HEK293 (cell line): ENCODE results near the gene NPDC1.

Experiments used
- CTCF ChIA-PET: fragments of 350-600 bp; formaldehyde crosslinking; extraction: SDS; loops from one replicate; lab custom pipeline; 2021; ENCODE audit warnings: antibody characterized with exemption; lab: Yijun Ruan, JAX
- POLR2A ChIA-PET: fragments of 300-600 bp; formaldehyde crosslinking; extraction: SDS; loops from one replicate; lab custom pipeline; 2020; ENCODE audit warnings: antibody characterized with exemption, inconsistent platforms; lab: Yijun Ruan, JAX
- H3K27ac ChIP-seq: fragments of 200-500 bp; sonication (Bioruptor generic); 2 replicates; pipeline ENCODE4 v1.5.1; 2014; ENCODE audit warnings: low read depth, low read length, control low read depth, inconsistent platforms; ENCODE audit errors: extremely low read depth
- H3K36me3 ChIP-seq, 2 experiments: fragments of 200-500 bp in 1 of 2; sonication (Bioruptor generic) in 1 of 2; 1 replicate in 1 of 2; 2 replicates in 1 of 2; pipeline ENCODE4 v1.5.1; 2014 to 2017; ENCODE audit warnings: inconsistent platforms in 2 of 2, low read length in 2 of 2; ENCODE audit not compliant: control insufficient read depth in 2 of 2, insufficient read depth in 1 of 2
- H3K4me1 ChIP-seq: fragments of 200-500 bp; sonication (Bioruptor generic); 2 replicates; pipeline ENCODE4 v1.5.1; 2014; ENCODE audit warnings: mild to moderate bottlenecking, low read length, inconsistent platforms; ENCODE audit not compliant: control insufficient read depth, insufficient read depth
- H3K4me3 ChIP-seq: 2 replicates; pipeline ENCODE4 v1.5.1; 2011; ENCODE audit warnings: low read depth, mild to moderate bottlenecking, control low read depth, low read length, moderate library complexity
- H3K9me3 ChIP-seq: fragments of 200-500 bp; sonication (Bioruptor generic); 2 replicates; pipeline ENCODE4 v1.5.1; 2014; ENCODE audit warnings: low read depth, low read length, inconsistent platforms; ENCODE audit not compliant: control insufficient read depth, insufficient read depth
- BCL6B ChIP-seq: fragments of 450-650 bp; formaldehyde crosslinking; IDR thresholded peaks from 2 replicates; pipeline ENCODE4 v1.5.1; 2017; ENCODE audit warnings: missing biosample characterization, missing genetic modification characterization
- GLIS1 ChIP-seq: fragments of 450-650 bp; formaldehyde crosslinking; IDR thresholded peaks from 2 replicates; pipeline ENCODE4 v1.5.1; 2016; ENCODE audit warnings: missing biosample characterization, missing genetic modification characterization
- KLF1 ChIP-seq: fragments of 450-650 bp; formaldehyde crosslinking; IDR thresholded peaks from 2 replicates; pipeline ENCODE4 v1.5.1; 2016; ENCODE audit warnings: missing biosample characterization, missing genetic modification characterization
- PATZ1 ChIP-seq: fragments of 450-650 bp; formaldehyde crosslinking; IDR thresholded peaks from 2 replicates; pipeline ENCODE4 v1.5.1; 2016; ENCODE audit warnings: missing biosample characterization, missing genetic modification characterization
- ZBTB11 ChIP-seq: fragments of 450-650 bp; formaldehyde crosslinking; conservative IDR thresholded peaks from 2 replicates; pipeline ENCODE4 v1.5.1; 2016; ENCODE audit warnings: low read depth, missing biosample characterization, missing genetic modification characterization
- ZBTB20 ChIP-seq: fragments of 450-650 bp; formaldehyde crosslinking; IDR thresholded peaks from 2 replicates; pipeline ENCODE4 v1.5.1; 2016; ENCODE audit warnings: missing biosample characterization, missing genetic modification characterization
- ZIC2 ChIP-seq: fragments of 450-650 bp; formaldehyde crosslinking; IDR thresholded peaks from 2 replicates; pipeline ENCODE4 v1.5.1; 2016; ENCODE audit warnings: missing biosample characterization, missing genetic modification characterization
- ZNF26 ChIP-seq: fragments of 450-650 bp; formaldehyde crosslinking; IDR thresholded peaks from 2 replicates; pipeline ENCODE4 v1.5.1; 2016; ENCODE audit warnings: missing biosample characterization, missing genetic modification characterization
- ZNF266 ChIP-seq: fragments of 450-650 bp; formaldehyde crosslinking; IDR thresholded peaks from 2 replicates; pipeline ENCODE4 v1.5.1; 2016; ENCODE audit warnings: missing biosample characterization, missing genetic modification characterization, low read depth
- ZNF302 ChIP-seq: fragments of 450-650 bp; formaldehyde crosslinking; IDR thresholded peaks from 2 replicates; pipeline ENCODE4 v1.5.1; 2016; ENCODE audit warnings: missing biosample characterization, missing genetic modification characterization, low read depth
- ZNF335 ChIP-seq: fragments of 450-650 bp; formaldehyde crosslinking; conservative IDR thresholded peaks from 2 replicates; pipeline ENCODE4 v1.5.1; 2016; ENCODE audit warnings: missing biosample characterization, missing genetic modification characterization
- ZNF416 ChIP-seq: fragments of 450-650 bp; formaldehyde crosslinking; IDR thresholded peaks from 2 replicates; pipeline ENCODE4 v1.5.1; 2016; ENCODE audit warnings: missing biosample characterization, missing genetic modification characterization
- ZNF473 ChIP-seq: fragments of 450-650 bp; formaldehyde crosslinking; IDR thresholded peaks from 2 replicates; pipeline ENCODE4 v1.5.1; 2017; ENCODE audit warnings: missing biosample characterization, missing genetic modification characterization
- ZNF747 ChIP-seq: fragments of 450-650 bp; formaldehyde crosslinking; IDR thresholded peaks from 2 replicates; pipeline ENCODE4 v1.5.1; 2016; ENCODE audit warnings: missing biosample characterization, missing genetic modification characterization
- ZNF76 ChIP-seq: fragments of 450-650 bp; formaldehyde crosslinking; IDR thresholded peaks from 2 replicates; pipeline ENCODE4; 2016; ENCODE audit warnings: low read depth, missing biosample characterization, missing genetic modification characterization, borderline replicate concordance
- TF ChIP-seq, protein P1 (sequence below): fragments of 450-650 bp; formaldehyde crosslinking; IDR thresholded peaks from 2 replicates; pipeline ENCODE4 v1.5.1; 2016; ENCODE audit warnings: missing biosample characterization, missing genetic modification characterization, borderline replicate concordance
- TF ChIP-seq, protein P2 (sequence below): fragments of 450-650 bp; formaldehyde crosslinking; IDR thresholded peaks from 2 replicates; pipeline ENCODE4 v1.5.0; 2017; ENCODE audit warnings: missing biosample characterization, missing genetic modification characterization, borderline replicate concordance

The NPDC1 gene

GRCh38 chr9:137089232-137089947, 43.4 kb upstream of the NPDC1 start (continued):
- TF ChIP-seq KLF1 (tag by site-specific recombination) (no peak), ZNF302 (no peak)

- TF ChIP-seq BCL6B (tag by site-specific recombination) (no peak), ZNF266 (tag by site-specific recombination) (no peak), ZNF26 (tag by site-specific recombination) (no peak)
- H3K4me3 ChIP-seq, result no peak overlapping the region
- no peak overlapping the region for H3K27ac ChIP-seq
- H3K9me3 ChIP-seq, result no peaks in the 10 kb centered on the region
- H3K4me1 ChIP-seq, result 0 out of 2 replicates have a peak, but pooled peaks cover 3% of the 10 kb centered on the region
- peaks cover 0 to 43% of the 10 kb centered on the region in 2 experiments; a peak in 2 of 3 replicates for H3K36me3 ChIP-seq
- ChIA-PET CTCF (interaction anchor here (0.5 to 3.3 kb wide), 9 partner anchors 20 to 174 kb away, joined by 3 to 26 read pairs (median 4); no protein-coding TSS in a partner anchor), POLR2A (interaction anchor here (1.2 to 2.0 kb wide), 2 partner anchors 8 to 153 kb away, joined by 4 to 8 read pairs; partner anchors contain the start of gene TUBB4B)
Measured at GRCh38 chr9:137088121-137088520, 42.1 kb upstream of the NPDC1 start.

DNA sequence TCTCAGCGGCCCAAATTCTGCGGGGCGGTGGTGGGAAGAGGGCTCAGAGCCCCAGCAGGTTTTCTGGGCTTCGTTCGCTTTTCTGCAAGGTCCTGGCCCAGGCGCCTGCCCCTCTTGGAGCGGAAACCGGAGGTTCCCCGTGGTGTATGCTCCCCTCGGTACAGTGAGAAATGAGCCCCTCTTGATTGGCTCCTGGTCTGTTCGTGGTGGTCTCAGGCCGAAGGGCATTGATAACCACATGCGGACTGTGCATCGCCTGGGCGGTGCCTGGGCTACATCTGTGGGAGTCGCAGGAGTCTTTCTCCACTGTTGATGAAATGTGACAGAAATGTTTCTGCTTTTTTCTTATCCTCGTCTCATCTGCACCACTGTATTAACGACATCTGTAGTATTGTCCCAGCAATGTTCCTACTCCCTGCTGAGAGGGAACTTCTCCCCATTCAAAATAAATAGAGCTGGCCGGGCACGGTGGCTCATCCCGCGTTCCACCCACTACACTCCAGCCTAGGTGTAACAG, 41.5 kb upstream of the NPDC1 start:
- POLR2A ChIA-PET, result interaction anchor here (0.7 to 7.8 kb wide), 29 partner anchors 8 to 517 kb away, joined by 3 to 137 read pairs (median 5); partner anchors contain the start of genes ANAPC2, NELFB, NPDC1 and NSMF
- CTCF ChIA-PET, result interaction anchor here (0.6 to 3.3 kb wide), 14 partner anchors 11 to 197 kb away, joined by 3 to 26 read pairs (median 4); partner anchors contain the start of genes RNF224 and UAP1L1
- Histone ChIP-seq H3K4me1 (0 out of 2 replicates have a peak, but pooled peaks cover 3% of the 10 kb centered on the region), H3K36me3 (peaks cover 0 to 43% of the 10 kb centered on the region in 2 experiments; a peak in 2 of 3 replicates), H3K4me3 (peak overlapping the region; percentile 57), H3K9me3 (no peaks in the 10 kb centered on the region), H3K27ac (peak overlapping the region; percentile 70; the same call in 1 of the 2 replicates)
- TF ChIP-seq ZNF335 (tag by site-specific recombination) (peak; percentile 17), GLIS1 (peak; percentile 49; the same call in 1 of the 2 replicates), ZIC2 (tag by site-specific recombination) (no peak), ZBTB20 (peak; percentile 66; the same call in 1 of the 2 replicates), ZNF76 (peak; percentile 26; the same call in 1 of the 2 replicates), ZNF416 (tag by site-specific recombination) (no peak), PATZ1 (tag by site-specific recombination) (0 out of 2 replicates have a peak, but pooled peaks have one; percentile 5), ZBTB11 (peak; percentile 77), ZNF473 (tag by site-specific recombination) (no peak), ZNF747 (tag by site-specific recombination) (no peak)
- TF ChIP-seq, protein P1, sequence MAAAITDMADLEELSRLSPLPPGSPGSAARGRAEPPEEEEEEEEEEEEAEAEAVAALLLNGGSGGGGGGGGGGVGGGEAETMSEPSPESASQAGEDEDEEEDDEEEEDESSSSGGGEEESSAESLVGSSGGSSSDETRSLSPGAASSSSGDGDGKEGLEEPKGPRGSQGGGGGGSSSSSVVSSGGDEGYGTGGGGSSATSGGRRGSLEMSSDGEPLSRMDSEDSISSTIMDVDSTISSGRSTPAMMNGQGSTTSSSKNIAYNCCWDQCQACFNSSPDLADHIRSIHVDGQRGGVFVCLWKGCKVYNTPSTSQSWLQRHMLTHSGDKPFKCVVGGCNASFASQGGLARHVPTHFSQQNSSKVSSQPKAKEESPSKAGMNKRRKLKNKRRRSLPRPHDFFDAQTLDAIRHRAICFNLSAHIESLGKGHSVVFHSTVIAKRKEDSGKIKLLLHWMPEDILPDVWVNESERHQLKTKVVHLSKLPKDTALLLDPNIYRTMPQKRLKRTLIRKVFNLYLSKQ (tag by site-specific recombination), result no peak
- TF ChIP-seq, protein P2, sequence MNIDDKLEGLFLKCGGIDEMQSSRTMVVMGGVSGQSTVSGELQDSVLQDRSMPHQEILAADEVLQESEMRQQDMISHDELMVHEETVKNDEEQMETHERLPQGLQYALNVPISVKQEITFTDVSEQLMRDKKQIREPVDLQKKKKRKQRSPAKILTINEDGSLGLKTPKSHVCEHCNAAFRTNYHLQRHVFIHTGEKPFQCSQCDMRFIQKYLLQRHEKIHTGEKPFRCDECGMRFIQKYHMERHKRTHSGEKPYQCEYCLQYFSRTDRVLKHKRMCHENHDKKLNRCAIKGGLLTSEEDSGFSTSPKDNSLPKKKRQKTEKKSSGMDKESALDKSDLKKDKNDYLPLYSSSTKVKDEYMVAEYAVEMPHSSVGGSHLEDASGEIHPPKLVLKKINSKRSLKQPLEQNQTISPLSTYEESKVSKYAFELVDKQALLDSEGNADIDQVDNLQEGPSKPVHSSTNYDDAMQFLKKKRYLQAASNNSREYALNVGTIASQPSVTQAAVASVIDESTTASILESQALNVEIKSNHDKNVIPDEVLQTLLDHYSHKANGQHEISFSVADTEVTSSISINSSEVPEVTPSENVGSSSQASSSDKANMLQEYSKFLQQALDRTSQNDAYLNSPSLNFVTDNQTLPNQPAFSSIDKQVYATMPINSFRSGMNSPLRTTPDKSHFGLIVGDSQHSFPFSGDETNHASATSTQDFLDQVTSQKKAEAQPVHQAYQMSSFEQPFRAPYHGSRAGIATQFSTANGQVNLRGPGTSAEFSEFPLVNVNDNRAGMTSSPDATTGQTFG (tag by site-specific recombination), result no peak
